Measurements from ENCODE around the gene CFP. TPM values are rescaled to one million over a fixed set of nuclear protein-coding genes. Genes with fewer than 3 reads are reported as not detected.
A peak's percentile ranks its signal among the peaks of the same experiment; 100 is the strongest.

CFP gene
- total RNA-seq, 1 experiment from 2014 or later: 2.0 TPM

DNA sequence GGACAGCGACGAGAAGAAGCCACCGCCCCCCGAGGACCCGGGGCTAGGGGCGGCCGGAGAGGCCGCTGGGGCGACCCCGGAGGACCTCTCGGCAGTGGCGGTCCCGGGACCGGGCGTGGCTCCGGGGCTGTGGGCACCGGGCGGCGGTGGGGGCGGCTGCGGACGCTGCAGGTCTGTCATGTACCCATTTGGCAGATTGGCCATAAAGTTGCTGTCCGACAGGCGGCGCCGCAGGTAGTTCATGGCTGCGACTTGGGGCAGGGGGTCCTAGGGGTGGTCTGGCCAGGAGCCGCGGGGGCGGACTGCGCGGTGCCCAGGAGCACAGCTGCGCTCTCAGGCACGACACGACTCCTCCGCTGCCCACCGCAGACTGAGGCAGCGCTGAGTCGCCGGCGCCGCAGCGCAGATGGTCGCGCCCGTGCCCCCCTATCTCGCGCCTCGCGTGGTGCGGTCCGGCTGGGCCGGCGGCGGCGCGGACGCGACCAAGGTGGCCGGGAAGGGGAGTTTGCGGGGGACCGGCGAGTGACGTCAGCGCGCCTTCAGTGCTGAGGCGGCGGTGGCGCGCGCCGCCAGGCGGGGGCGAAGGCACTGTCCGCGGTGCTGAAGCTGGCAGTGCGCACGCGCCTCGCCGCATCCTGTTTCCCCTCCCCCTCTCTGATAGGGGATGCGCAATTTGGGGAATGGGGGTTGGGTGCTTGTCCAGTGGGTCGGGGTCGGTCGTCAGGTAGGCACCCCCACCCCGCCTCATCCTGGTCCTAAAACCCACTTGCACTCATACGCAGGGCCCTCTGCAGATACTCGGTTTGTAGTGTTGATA lies 10.0 kb downstream of the CFP start, which contains the start of gene SYN1 (continued):
- TF ChIP-seq, protein P1, sequence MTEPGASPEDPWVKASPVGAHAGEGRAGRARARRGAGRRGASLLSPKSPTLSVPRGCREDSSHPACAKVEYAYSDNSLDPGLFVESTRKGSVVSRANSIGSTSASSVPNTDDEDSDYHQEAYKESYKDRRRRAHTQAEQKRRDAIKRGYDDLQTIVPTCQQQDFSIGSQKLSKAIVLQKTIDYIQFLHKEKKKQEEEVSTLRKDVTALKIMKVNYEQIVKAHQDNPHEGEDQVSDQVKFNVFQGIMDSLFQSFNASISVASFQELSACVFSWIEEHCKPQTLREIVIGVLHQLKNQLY (CRISPR knock-in tag; IDR thresholded peaks at IDR 0.05): no peak
- TF ChIP-seq, protein P2, sequence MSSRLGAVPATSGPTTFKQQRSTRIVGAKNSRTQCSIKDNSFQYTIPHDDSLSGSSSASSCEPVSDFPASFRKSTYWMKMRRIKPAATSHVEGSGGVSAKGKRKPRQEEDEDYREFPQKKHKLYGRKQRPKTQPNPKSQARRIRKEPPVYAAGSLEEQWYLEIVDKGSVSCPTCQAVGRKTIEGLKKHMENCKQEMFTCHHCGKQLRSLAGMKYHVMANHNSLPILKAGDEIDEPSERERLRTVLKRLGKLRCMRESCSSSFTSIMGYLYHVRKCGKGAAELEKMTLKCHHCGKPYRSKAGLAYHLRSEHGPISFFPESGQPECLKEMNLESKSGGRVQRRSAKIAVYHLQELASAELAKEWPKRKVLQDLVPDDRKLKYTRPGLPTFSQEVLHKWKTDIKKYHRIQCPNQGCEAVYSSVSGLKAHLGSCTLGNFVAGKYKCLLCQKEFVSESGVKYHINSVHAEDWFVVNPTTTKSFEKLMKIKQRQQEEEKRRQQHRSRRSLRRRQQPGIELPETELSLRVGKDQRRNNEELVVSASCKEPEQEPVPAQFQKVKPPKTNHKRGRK (CRISPR knock-in tag; IDR thresholded peaks at IDR 0.05; ENCODE audit: borderline replicate concordance): no peak
- TF ChIP-seq, protein P3, sequence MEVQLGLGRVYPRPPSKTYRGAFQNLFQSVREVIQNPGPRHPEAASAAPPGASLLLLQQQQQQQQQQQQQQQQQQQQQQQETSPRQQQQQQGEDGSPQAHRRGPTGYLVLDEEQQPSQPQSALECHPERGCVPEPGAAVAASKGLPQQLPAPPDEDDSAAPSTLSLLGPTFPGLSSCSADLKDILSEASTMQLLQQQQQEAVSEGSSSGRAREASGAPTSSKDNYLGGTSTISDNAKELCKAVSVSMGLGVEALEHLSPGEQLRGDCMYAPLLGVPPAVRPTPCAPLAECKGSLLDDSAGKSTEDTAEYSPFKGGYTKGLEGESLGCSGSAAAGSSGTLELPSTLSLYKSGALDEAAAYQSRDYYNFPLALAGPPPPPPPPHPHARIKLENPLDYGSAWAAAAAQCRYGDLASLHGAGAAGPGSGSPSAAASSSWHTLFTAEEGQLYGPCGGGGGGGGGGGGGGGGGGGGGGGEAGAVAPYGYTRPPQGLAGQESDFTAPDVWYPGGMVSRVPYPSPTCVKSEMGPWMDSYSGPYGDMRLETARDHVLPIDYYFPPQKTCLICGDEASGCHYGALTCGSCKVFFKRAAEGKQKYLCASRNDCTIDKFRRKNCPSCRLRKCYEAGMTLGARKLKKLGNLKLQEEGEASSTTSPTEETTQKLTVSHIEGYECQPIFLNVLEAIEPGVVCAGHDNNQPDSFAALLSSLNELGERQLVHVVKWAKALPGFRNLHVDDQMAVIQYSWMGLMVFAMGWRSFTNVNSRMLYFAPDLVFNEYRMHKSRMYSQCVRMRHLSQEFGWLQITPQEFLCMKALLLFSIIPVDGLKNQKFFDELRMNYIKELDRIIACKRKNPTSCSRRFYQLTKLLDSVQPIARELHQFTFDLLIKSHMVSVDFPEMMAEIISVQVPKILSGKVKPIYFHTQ (CRISPR knock-in tag; IDR thresholded peaks at IDR 0.05): no peak
- TF ChIP-seq FOXP1 (CRISPR knock-in tag; IDR thresholded peaks at IDR 0.05; ENCODE audit: borderline replicate concordance) (peak; percentile 91), FOXK1 (CRISPR knock-in tag; IDR thresholded peaks at IDR 0.05) (peak; percentile 94), ZNF263 (CRISPR knock-in tag; IDR thresholded peaks at IDR 0.05; ENCODE audit: low read depth) (no peak), CREM (CRISPR knock-in tag; IDR thresholded peaks at IDR 0.05) (peak; percentile 95), SMAD4 (CRISPR knock-in tag; IDR thresholded peaks at IDR 0.05) (no peak), SP1 (CRISPR knock-in tag; conservative IDR thresholded peaks at IDR 0.05) (peak; percentile 87), ZNF138 (CRISPR knock-in tag; conservative IDR thresholded peaks at IDR 0.05) (no peak), NFE2L1 (CRISPR knock-in tag; IDR thresholded peaks at IDR 0.05) (peak; percentile 86; the same call in 1 of the 2 replicates), JUN (CRISPR knock-in tag; IDR thresholded peaks at IDR 0.05) (0 out of 2 replicates have a peak, but pooled peaks have one; percentile 51), CBFB (CRISPR knock-in tag; IDR thresholded peaks at IDR 0.05; ENCODE audit: low read depth) (no peak), NR2C2 (CRISPR knock-in tag; IDR thresholded peaks at IDR 0.05) (no peak)
- TF ChIP-seq, protein P4, sequence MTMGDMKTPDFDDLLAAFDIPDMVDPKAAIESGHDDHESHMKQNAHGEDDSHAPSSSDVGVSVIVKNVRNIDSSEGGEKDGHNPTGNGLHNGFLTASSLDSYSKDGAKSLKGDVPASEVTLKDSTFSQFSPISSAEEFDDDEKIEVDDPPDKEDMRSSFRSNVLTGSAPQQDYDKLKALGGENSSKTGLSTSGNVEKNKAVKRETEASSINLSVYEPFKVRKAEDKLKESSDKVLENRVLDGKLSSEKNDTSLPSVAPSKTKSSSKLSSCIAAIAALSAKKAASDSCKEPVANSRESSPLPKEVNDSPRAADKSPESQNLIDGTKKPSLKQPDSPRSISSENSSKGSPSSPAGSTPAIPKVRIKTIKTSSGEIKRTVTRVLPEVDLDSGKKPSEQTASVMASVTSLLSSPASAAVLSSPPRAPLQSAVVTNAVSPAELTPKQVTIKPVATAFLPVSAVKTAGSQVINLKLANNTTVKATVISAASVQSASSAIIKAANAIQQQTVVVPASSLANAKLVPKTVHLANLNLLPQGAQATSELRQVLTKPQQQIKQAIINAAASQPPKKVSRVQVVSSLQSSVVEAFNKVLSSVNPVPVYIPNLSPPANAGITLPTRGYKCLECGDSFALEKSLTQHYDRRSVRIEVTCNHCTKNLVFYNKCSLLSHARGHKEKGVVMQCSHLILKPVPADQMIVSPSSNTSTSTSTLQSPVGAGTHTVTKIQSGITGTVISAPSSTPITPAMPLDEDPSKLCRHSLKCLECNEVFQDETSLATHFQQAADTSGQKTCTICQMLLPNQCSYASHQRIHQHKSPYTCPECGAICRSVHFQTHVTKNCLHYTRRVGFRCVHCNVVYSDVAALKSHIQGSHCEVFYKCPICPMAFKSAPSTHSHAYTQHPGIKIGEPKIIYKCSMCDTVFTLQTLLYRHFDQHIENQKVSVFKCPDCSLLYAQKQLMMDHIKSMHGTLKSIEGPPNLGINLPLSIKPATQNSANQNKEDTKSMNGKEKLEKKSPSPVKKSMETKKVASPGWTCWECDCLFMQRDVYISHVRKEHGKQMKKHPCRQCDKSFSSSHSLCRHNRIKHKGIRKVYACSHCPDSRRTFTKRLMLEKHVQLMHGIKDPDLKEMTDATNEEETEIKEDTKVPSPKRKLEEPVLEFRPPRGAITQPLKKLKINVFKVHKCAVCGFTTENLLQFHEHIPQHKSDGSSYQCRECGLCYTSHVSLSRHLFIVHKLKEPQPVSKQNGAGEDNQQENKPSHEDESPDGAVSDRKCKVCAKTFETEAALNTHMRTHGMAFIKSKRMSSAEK (CRISPR knock-in tag; IDR thresholded peaks at IDR 0.05; ENCODE audit: borderline replicate concordance): no peak
- TF ChIP-seq, protein P5, sequence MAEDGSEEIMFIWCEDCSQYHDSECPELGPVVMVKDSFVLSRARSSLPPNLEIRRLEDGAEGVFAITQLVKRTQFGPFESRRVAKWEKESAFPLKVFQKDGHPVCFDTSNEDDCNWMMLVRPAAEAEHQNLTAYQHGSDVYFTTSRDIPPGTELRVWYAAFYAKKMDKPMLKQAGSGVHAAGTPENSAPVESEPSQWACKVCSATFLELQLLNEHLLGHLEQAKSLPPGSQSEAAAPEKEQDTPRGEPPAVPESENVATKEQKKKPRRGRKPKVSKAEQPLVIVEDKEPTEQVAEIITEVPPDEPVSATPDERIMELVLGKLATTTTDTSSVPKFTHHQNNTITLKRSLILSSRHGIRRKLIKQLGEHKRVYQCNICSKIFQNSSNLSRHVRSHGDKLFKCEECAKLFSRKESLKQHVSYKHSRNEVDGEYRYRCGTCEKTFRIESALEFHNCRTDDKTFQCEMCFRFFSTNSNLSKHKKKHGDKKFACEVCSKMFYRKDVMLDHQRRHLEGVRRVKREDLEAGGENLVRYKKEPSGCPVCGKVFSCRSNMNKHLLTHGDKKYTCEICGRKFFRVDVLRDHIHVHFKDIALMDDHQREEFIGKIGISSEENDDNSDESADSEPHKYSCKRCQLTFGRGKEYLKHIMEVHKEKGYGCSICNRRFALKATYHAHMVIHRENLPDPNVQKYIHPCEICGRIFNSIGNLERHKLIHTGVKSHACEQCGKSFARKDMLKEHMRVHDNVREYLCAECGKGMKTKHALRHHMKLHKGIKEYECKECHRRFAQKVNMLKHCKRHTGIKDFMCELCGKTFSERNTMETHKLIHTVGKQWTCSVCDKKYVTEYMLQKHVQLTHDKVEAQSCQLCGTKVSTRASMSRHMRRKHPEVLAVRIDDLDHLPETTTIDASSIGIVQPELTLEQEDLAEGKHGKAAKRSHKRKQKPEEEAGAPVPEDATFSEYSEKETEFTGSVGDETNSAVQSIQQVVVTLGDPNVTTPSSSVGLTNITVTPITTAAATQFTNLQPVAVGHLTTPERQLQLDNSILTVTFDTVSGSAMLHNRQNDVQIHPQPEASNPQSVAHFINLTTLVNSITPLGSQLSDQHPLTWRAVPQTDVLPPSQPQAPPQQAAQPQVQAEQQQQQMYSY (CRISPR knock-in tag; IDR thresholded peaks at IDR 0.05): no peak; the same call in 1 of the 2 replicates
- TF ChIP-seq, protein P6, sequence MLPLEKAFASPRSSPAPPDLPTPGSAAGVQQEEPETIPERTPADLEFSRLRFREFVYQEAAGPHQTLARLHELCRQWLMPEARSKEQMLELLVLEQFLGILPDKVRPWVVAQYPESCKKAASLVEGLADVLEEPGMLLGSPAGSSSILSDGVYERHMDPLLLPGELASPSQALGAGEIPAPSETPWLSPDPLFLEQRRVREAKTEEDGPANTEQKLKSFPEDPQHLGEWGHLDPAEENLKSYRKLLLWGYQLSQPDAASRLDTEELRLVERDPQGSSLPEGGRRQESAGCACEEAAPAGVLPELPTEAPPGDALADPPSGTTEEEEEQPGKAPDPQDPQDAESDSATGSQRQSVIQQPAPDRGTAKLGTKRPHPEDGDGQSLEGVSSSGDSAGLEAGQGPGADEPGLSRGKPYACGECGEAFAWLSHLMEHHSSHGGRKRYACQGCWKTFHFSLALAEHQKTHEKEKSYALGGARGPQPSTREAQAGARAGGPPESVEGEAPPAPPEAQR (CRISPR knock-in tag; IDR thresholded peaks at IDR 0.05): no peak
- TF ChIP-seq, protein P7, sequence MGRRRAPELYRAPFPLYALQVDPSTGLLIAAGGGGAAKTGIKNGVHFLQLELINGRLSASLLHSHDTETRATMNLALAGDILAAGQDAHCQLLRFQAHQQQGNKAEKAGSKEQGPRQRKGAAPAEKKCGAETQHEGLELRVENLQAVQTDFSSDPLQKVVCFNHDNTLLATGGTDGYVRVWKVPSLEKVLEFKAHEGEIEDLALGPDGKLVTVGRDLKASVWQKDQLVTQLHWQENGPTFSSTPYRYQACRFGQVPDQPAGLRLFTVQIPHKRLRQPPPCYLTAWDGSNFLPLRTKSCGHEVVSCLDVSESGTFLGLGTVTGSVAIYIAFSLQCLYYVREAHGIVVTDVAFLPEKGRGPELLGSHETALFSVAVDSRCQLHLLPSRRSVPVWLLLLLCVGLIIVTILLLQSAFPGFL (CRISPR knock-in tag; IDR thresholded peaks at IDR 0.05; ENCODE audit: borderline replicate concordance): no peak

Measured in WTC11 (cell line).